ENCODE data around the gene TOX2.

DNA sequence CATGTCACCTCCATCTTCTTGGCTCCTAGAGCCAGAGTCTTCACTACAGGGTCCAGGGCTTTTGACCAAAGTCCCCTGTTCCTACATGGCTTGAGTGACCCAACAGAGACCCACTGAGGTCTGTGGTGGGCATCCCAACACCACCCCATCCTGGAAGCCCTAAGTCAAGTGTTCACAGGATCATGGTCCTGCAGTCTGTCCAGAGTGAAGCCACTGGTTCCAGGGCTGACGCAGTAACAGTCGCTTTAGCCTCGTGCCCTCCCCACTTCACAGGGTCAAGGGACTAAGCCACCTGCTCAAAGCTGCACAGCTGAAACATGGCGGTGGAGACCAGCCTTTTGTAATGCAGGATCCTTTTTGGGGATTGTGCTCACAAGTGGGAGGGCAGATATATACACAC is 138.4 kb downstream of the TOX2 start:
- TF ChIP-seq, protein P1, sequence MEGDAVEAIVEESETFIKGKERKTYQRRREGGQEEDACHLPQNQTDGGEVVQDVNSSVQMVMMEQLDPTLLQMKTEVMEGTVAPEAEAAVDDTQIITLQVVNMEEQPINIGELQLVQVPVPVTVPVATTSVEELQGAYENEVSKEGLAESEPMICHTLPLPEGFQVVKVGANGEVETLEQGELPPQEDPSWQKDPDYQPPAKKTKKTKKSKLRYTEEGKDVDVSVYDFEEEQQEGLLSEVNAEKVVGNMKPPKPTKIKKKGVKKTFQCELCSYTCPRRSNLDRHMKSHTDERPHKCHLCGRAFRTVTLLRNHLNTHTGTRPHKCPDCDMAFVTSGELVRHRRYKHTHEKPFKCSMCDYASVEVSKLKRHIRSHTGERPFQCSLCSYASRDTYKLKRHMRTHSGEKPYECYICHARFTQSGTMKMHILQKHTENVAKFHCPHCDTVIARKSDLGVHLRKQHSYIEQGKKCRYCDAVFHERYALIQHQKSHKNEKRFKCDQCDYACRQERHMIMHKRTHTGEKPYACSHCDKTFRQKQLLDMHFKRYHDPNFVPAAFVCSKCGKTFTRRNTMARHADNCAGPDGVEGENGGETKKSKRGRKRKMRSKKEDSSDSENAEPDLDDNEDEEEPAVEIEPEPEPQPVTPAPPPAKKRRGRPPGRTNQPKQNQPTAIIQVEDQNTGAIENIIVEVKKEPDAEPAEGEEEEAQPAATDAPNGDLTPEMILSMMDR (IDR thresholded peaks at IDR 0.05; ENCODE audit: low read depth, low read length, poor library complexity, severe bottlenecking), result no peak
- no peak for TF ChIP-seq EZH2phosphoT487 (IDR thresholded peaks at IDR 0.05; ENCODE audit: borderline replicate concordance, low read length)
